HG02798 (cell line): ENCODE results near the gene ACOT7.
"Not testable (repeated sequence)": the region's sequence is repeated elsewhere in the genome, so short reads cannot be mapped to it uniquely, and the experiment has no call there.

ENCODE experiments used
- ATAC-seq: cut with Tn5 transposase; IDR thresholded peaks from one replicate; pipeline ENCODE4 v1.9.1; 2021; ENCODE audit warnings: mild to moderate bottlenecking; ENCODE audit not compliant: unreplicated experiment, poor library complexity

Gene ACOT7

DNA sequence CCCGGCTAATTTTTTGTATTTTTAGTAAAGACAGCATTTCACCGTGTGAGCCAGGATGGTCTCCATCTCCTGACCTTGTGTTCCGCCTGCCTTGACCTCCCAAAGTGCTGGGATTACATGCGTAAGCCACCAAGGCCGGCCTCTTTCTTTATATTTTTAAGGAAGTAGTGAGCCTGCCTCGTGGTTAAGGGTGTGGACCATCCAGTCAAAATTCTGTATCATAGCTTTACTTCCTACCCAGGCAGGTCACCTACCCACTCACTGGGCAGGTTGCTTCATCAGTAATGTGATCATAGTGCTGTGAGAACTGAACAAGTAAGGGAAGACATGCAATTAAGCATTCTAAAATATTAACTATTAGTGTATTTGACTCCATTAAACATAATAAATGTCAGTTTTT lies 8.1 kb upstream of the ACOT7 start:
- ATAC-seq: no peak

DNA sequence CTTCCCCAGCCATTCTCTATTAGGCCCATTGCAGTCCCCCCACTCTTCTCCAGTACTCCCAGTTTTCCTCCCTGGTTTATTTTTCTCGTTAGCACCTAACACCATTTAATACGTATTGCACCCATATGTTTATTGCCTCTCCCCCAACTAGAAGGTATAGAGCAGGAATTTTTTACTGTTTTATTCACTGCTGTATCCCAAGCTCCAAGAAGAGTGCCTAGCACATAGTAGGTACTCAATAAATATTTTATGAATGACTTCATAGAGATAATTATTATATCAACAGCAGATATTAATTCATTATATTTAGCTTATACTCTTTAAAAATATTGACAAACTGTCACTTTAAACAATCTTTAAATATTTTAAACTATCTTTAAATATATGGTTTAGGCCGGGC lies 5.7 kb upstream of the ACOT7 start:
- no peak for ATAC-seq

DNA sequence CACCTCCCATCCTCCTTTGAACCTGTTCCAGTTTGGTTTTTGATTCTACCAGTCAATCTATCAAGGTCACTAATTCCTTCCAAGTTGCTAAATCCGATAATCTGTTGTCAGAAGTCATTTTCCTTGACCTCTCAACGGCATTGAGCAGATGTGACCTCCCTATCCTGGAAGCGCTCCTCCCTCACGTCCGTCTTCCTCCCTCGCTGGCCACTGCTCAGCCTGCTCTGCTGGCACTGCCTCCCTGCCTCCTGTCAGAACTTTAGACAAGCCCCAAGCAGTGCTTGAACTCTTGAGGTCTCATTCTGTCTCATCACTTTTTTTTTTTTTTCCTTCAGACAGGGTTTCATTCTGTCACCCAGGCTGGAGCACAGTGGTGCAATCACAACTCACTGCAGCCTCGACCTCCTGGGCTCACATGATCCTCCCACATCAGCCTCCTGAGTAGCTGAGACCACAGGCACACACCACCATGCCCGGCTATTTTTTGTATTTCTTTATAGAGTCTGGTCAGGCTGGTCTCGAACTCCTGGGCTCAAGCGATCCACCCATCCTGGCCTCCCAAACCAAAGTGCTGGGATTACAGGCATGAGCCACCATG lies 4.4 kb upstream of the ACOT7 start:
- no peak for ATAC-seq

DNA sequence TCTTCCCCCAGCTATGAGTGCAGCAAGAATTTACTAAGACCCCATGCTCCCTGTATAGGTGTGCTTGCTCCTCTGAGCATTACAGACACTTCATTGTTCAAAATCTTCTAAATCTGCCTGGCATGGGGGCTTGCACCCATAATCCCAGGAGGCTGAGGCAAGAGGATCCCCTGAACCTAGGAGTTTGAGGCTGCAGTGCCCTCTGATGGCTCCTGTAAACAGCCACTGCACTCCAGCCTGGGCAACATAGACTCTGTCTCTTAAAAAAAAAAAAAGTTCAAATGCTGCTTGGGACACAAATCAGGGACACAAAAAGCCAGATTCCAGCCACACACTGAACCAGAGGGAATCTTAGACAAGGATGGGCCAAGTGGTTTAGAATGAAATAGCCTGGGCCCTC lies 3.4 kb upstream of the ACOT7 start:
- no peak for ATAC-seq

DNA sequence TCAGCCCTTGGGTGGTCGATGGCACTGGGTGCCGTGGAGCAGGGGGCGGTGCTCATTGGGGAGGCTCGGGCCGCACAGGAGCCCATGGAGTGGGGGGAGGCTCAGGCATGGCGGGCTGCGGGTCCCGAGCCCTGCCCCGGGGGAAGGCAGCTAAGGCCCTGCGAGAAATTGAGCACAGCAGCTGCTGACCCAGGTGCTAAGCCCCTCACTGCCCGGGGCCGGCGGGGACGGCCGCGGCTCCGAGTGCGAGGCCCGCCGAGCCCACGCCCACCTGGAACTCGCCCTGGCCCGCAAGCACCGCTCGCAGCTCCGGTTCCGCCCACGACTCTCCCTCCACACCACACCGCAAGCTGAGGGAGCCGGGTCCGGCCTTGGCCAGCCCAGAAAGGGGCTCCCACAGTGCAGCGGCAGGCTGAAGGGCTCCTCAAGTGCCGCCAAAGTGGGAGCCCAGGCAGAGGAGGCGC lies 2.2 kb upstream of the ACOT7 start:
- ATAC-seq: not testable (repeated sequence)

DNA sequence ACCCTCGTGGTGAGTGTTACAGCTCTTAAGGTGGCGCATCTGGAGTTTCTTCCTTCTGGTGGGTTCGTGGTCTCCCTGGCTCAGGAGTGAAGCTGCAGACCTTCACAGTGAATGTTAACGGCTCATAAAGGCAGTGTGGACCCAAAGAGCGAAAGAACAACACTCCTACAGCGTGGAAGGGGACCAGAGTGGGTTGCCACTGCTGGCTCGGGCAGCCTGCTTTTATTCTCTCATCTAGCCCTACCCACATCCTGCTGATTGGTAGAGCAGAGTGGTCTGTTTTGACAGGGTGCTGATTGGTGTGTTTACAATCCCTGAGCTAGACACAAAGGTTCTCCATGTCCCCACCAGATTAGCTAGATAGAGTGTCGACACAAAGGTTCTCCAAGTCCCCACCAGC lies 1.6 kb upstream of the ACOT7 start:
- ATAC-seq: not testable (repeated sequence)

DNA sequence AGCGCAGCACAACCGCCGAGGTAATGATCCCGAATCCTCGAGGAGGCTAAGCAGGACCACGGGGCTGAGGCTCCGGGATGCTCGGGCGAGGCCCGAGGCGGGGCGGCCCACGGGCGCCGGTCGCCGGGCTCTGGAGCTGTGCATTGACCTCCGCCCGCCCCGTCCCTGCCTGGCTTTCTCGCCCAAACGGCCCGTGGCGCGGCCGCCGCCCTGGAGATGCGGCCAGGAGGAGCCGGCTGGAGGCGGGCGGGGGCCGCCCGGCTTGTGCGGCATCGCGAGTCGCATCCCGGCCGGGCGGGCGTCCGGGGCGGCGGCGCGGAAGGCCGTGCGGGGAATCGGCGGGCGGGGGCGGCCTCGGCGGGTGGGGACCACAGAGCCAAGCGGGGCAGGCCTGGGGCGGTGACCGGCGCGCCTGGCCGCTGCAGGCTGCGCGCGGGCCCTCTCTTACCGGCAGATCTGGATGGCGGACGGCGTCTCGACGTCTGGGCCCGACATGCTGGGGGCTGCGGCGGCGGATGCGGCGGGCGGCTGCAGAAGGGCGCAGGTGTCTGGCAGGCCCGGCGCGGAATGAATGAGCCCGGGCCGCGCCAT lies 663 bp downstream of the ACOT7 start:
- ATAC-seq: peak; percentile 3

DNA sequence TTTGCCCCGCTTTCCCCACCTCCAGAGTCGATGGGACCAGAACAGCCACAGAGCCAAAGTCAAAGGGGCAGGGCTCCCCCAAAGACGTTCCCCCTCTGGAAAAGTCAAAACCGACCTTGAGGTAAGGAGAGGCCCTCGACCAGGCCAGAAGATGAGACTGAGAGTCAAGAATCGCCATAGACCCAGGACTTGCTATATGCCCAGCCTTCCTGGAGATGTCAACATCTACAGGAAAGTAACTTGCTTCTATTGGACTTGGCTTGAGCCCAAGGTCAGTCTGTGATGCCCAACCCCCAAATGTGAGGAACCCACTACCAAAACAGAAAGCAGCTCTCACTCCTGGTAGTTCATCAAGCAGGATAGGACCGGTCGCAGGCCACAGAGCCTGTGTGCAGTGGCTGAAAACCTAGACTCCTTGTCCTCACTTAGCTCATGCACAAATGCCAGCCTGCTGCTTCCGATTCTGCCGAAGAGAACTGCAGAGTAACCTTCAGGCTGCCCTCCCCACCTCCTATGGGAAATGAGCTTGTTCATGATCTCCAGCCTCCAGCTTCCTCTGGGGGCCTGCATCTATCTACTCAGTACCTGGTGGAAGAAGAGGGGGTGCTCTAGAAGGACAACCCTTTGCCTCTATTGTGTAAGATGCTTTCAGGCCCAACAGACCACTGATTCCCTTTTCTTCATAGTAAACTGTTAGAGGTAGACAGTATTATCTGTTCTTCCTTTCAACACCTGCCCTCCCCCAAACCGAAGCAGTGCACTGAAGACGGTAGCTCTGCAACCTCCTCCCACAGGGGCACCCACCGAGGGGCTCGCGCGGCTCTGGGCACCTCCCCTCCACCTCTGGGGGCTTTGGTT lies 1.4 kb downstream of the ACOT7 start:
- no peak for ATAC-seq

DNA sequence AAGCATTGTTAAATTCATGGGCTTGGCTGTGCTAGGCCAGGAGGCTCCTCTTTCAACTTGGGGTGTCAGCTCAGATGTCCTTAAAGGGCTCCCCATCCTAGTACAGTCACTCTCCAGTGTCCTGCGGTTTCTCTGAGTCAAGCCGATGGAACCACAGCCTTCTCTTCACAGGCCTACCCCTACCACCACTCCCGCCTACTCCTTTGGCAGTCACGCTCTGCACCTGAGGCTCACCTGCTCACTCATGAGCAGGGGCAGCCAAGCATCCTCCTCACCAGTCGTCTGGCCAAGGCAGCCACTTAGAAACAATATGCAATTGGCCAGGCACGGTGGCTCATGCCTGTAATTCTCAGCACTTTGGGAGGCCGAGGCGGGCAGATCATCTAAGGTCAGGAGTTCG lies 3.6 kb downstream of the ACOT7 start:
- ATAC-seq: no peak

DNA sequence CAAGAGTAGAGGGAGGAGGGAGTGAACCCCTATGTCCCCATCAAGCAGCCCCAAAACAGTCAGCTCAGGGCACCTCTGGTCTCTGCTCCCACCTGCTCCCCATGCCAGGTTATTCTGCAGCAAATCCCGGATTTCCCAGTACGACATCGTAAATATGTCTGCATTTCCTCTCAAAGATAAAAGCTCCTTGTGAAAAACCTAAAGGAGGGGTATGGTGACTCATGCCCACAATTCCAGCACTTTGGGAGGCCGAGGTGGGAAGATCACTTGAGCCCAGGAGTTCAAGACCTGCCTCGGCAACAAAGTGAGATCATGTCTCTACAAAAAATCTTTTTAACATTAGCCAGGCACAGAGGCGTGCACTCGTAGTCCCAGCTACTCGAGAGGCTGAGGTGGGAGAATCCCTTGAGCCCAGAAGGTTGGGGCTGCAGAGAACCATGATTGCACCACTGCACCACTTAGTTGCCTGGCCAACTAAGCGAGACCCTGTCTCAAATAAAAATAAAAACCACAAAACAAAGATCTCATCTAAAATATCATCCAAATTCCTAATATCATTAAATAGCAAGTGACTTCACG lies 7.1 kb downstream of the ACOT7 start:
- ATAC-seq: no peak

DNA sequence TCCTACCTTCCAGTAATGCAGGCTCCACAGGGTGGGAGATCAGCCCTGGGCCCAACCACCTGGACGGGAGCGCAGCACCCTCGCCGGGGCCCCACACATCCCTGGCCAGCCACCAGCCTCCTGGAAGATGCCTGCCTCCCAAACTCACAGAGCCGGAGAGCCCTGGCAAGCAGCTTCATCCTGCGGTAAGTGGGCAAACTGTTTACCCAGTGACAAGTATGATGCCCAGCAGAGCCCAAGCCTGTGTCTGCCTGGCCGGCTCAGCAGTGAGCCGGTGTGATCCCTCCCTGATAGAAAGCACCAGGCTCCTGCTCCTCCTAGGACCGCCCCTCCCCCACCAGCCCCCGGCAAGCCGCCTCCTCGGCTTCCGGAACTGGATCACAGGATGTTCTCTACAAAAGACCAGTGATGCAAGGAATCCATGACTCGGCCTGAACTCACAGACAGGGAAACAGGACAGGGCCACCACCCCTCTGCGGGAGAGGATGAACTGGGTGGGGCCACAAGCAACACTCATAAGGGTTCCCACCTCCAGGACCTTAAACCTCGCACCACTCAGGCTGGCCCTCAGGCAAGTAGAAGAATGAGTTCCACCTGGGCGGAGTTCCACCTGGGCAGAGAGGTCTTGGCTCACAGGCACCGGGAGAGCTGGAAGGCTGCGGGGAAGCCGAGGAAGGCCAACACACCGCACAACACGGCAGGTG lies 7.9 kb downstream of the ACOT7 start:
- no peak for ATAC-seq

DNA sequence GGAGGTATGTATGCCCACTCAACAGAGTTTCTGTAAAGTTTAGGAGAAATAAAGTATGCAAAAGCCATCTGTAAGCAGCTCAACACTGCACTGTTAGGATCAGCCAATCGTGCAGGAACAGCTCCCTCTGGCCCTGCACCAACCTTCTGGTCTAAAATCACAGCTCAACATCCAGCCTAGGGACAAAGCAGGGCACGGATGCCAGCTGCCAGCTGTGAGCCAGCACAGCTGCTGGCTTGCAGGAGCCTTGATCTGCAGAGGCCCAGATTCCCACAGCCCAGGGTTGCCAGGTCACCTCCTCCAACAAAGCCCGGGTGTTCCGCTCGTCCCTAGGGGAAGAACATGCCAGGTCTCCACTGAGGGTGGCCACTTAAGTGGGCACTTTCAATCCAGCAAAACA lies 8.6 kb downstream of the ACOT7 start:
- ATAC-seq: no peak

DNA sequence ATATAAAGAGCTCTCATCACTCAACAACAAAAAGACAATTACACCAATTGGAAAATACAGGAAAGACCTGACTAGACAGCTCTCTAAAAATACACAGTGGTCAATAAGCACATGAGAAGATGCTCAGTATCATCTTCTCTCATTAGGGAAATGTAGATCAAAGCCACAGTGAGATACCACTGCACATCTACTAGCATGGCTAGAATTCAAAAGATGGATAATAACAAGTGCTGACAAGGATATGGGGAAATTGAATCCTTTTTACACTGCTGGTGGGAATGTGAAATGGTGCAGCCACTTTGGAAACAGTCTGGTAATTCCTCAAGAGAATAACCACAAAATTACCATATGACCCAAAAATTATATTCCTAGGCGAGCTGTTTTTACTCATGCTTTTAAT lies 9.4 kb downstream of the ACOT7 start:
- ATAC-seq: no peak

DNA sequence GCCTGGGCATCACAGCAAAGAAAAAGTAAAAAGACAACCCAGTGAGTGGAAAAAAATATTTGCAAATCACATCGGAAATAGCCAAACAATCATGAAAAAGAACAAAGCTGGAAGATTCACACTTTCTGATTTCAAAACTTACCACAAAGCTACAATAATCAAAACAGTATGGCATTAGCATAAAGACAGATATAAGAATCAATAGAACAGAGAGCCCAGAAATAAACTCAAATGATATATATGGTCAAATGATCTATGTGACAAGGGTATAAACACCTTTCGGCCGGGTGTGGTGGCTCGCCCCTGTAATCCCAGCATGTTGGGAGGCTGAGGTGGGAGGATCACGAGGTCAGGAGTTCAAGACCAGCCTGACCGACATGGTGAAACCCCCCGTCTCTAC lies 13.5 kb downstream of the ACOT7 start:
- no peak for ATAC-seq

DNA sequence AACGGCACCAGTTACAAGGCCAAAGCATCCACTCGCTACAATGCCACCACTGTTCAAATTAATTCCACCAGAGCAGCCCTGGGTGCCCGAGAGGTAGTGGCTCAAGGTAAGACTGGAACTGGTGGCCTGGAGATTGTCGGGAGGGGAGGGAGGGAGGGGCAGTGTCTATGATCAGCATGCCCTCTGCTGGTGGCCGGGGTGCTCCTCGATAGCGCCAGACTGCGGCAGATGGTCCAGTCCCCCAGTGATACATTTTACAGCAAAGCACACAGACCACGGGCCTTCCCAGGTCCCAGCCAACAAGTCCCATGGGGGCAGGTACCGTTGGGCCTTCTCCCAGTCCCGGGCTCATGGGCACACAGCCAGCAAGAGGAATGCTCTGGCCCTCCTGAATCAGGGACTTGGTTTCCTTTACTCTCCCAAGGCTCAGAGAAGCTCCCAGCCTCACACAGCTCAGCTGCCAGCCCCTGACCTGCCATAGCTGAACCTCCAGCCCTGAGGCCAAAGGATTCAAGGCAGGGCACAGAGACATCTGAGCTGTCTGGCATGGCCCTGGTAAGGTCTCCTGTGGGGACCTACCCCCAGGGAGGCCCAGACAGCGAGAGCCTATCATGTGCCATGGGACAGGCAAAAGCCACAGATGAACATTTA lies 15.3 kb downstream of the ACOT7 start:
- no peak for ATAC-seq

DNA sequence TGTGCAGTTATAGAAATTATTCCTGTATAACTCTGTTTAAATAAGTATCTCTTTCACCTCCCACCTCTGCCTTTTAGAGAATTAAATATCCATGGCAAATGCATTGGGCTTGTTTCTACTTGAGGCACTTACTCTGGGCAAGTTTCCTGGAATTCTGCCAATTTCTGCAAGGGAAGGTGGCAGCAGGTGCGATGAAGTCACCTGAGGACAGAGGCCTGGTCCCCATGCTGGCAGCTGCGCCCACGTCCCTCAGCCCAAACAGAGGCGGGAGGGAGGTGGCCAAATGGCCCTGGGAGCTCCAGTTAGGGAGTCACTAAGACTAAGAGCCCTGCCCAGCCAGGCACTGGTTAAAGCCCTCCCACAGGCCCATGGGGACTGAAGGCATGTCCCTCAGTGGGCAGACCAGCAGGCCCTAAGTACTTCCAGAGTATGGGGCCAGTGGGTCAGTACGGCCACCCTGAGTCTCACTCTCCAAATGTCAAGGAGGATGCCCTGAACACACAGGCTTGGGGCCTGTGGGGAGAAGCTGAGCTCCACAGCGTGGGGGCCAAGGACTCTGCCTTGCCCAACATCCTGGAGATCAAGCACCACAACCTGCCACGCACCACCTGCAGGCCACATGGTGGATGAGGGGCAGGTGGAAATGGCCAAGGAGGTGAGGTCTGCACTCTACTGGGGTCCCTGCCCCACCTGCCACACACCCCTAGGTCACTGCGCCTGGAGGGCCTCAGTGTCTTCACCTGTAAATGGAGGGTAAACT lies 19.4 kb downstream of the ACOT7 start:
- ATAC-seq: no peak

DNA sequence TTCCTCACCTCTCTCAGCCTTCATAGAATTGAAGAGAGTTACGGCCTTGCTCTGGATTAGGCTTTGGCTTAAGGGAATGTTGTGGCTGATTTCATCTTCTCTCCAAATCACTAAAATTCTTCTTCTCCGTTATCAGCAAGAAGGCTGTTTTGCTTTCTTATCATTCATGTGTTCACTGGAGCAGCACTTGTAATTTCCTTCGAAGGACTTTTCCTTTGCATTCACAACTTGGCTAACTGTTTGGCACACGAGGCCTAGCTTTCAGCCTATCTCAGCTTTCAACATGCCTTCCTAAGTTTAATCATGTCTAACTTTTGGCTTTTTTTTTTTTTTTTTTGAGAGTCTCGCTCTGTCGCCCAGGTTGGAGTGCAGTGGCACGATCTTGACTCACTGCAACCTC lies 21.3 kb downstream of the ACOT7 start:
- ATAC-seq: not testable (repeated sequence)

DNA sequence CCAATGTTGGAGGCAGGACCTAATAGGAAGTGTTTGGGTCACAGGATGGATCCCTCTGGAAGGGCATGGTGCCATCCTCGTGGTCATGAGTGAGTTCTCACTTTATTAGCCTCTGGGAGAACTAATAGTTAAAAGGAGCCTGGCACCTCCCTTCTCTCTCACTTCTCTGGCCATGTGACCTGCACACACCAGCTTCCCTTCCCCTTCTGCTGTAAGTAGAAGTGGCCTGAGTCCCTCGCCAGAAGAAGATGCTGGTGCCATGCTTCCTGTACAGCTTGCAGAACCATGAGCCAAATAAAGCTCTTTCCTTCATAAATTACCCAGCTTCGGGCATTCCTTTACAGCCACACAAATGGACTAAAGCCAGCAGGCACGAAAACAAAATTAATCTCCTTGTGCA lies 23.6 kb downstream of the ACOT7 start:
- no peak for ATAC-seq

DNA sequence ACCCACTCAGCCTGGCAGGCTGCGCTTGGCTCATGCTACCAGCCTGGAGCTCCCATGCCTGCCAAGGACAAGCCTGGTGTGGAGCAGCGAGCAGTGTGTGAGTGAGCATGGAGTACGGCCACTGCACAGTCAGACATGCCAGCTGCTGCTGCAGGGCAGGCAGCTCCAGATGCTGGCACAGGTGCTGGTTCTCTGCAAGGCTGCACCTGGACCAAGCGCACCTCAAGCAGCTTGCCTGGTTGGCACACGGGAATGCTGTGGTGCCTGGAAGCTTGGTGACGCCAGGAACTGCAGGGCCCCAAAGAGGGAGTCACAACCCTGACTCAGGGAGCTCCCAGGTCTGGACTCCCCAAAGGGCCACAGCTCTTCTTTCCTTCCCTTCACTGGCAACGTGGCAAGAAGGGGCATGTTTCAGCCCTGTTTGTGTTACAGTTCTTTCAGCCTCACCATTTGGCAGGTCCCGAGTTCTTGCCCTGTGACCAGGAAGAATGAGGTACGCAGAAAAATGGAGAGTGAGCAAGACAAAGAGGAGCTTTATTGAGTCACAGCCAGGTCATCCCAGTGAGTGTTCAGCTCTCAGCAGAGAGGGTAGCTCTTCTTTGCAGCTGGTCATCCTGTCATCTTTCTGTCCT lies 26.1 kb downstream of the ACOT7 start:
- no peak for ATAC-seq
